Stimulated activated CD4-positive, alpha-beta T cell treated with anti-CD3 and anti-CD28 coated beads, Interleukin-12 subunit alpha, Interleukin-12 subunit beta, amount 100 ng/mL, for 48 hours (primary cell): Measurements from ENCODE around the gene DDC.

ENCODE experiments used
- DNase-seq, 3 donors: peaks; one replicate each; pipeline ENCODE4 v3.0.0-alpha.2; 2020; ENCODE audit warnings: low read depth in 2 of 3, low spot score in 1 of 3

The DDC gene

GRCh38 chr7:50564640-50565558 is at the start of gene DDC:
TSS of gene DDC (minus strand) at chr7:50565405. CDS start at chr7:50544085, 21,320 bp downstream.
- no peak for DNase-seq

- DNase-seq = no peak
Observed at GRCh38 chr7:50613473-50613872, 48.3 kb upstream of the DDC start.

GRCh38 chr7:50612704-50613103 is 47.5 kb upstream of the DDC start:
- DNase-seq = no peak

- DNase-seq = peak in 2 of 3 donors; percentile 19 to 34
Observed at GRCh38 chr7:50610521-50611277, 45.5 kb upstream of the DDC start.

- DNase-seq = no peak
Observed at GRCh38 chr7:50608196-50608906, 43.1 kb upstream of the DDC start.

- DNase-seq = no peak
Observed at GRCh38 chr7:50607524-50608125, 42.4 kb upstream of the DDC start.

GRCh38 chr7:50605059-50605458 is 39.9 kb upstream of the DDC start:
- DNase-seq = no peak

GRCh38 chr7:50603287-50603686 is 38.1 kb upstream of the DDC start:
- DNase-seq = no peak

GRCh38 chr7:50599385-50599784 is 34.2 kb upstream of the DDC start:
- no peak for DNase-seq

- no peak for DNase-seq
Observed at GRCh38 chr7:50598460-50599343, 33.5 kb upstream of the DDC start.

- no peak for DNase-seq
Observed at GRCh38 chr7:50596484-50596883, 31.3 kb upstream of the DDC start.

GRCh38 chr7:50595491-50596102 is 30.4 kb upstream of the DDC start:
- DNase-seq = peak in 1 of 3 donors; percentile 3

- DNase-seq = no peak
Observed at GRCh38 chr7:50594734-50595485, 29.7 kb upstream of the DDC start.

GRCh38 chr7:50594136-50594535 is 28.9 kb upstream of the DDC start:
- no peak for DNase-seq

GRCh38 chr7:50592940-50593339 is 27.7 kb upstream of the DDC start:
- no peak for DNase-seq

GRCh38 chr7:50591480-50592438 is 26.6 kb upstream of the DDC start:
- no peak for DNase-seq

GRCh38 chr7:50591098-50591479 is 25.9 kb upstream of the DDC start:
- DNase-seq = no peak

GRCh38 chr7:50590535-50590934 is 25.3 kb upstream of the DDC start:
- no peak for DNase-seq
